A549 (cell line): ENCODE measurements around the gene MRPS34. TPM values are rescaled to one million over a fixed set of nuclear protein-coding genes. Genes with fewer than 3 reads are reported as not detected.

Source experiments
- ATAC-seq, 2 experiments: fragments of 200-7000 bp in 1 of 2; fragments of >200 bp in 1 of 2; cut with Nextera tagmentation in 1 of 2; cut with Tn5 transposase in 1 of 2; 3 replicates each; pipeline versions ENCODE4 v1.8.0 to v1.9.1; 2018 to 2020; ENCODE audit warnings: mild to moderate bottlenecking in 1 of 2, moderate library complexity in 1 of 2
- CTCF ChIA-PET: fragments of 300-600 bp; sonication (Branson Sonifier 250); formaldehyde crosslinking; extraction: SDS; loops from one replicate; lab custom pipeline; 2021; ENCODE audit warnings: antibody characterized with exemption, inconsistent platforms; lab: Yijun Ruan, JAX
- POLR2A ChIA-PET: fragments of 350-600 bp; formaldehyde crosslinking; extraction: SDS; loops from one replicate; lab custom pipeline; 2021; ENCODE audit warnings: antibody characterized with exemption, inconsistent platforms; lab: Yijun Ruan, JAX
- DNase-seq, 2 experiments: peaks; one replicate each; pipeline versions ENCODE4 v3.0.0 to v3.0.0-alpha.2; 2011 to 2016; ENCODE audit warnings: low read depth in 1 of 2, low spot score in 1 of 2
- FAIRE-seq: peaks from 2 replicates; lab custom pipeline; 2011; peaks lifted over from hg19 to GRCh38; lab: Jason Lieb, UNC
- H3K27ac ChIP-seq, 2 experiments: fragments of >200 bp; sonication (Bioruptor Twin); formaldehyde crosslinking; 3 replicates each; pipeline ENCODE4 v1.5.1; 2016 to 2017
- H3K4me1 ChIP-seq: fragments of >200 bp; sonication (Bioruptor Twin); formaldehyde crosslinking; 3 replicates; pipeline ENCODE4 v1.6.1; 2016
- H3K4me2 ChIP-seq: fragments of >200 bp; sonication (Bioruptor Twin); formaldehyde crosslinking; 3 replicates; pipeline ENCODE4 v1.6.1; 2016
- H3K4me3 ChIP-seq: fragments of >200 bp; sonication (Bioruptor Twin); formaldehyde crosslinking; 3 replicates; pipeline ENCODE4 v1.5.1; 2016
- H3K9me3 ChIP-seq: fragments of >200 bp; sonication (Bioruptor Twin); formaldehyde crosslinking; 3 replicates; pipeline ENCODE4 v1.6.1; 2016
- KDM5A ChIP-seq: fragments of 200-600 bp; sonication (generic); IDR thresholded peaks from 2 replicates; pipeline ENCODE4 v1.6.1; 2016; ENCODE audit warnings: antibody characterized with exemption, mild to moderate bottlenecking
- NFE2L2 ChIP-seq: fragments of 150-350 bp; conservative IDR thresholded peaks from 2 replicates; pipeline ENCODE4 v1.6.1; 2014; ENCODE audit warnings: low read length
- RAD21 ChIP-seq, 2 experiments: fragments of >200 bp in 1 of 2; sonication (Bioruptor Twin) in 1 of 2; formaldehyde crosslinking in 1 of 2; IDR thresholded peaks in 1 of 2; conservative IDR thresholded peaks in 1 of 2; 2 replicates in 1 of 2; 3 replicates in 1 of 2; pipeline ENCODE4 v1.6.1; 2012 to 2018; ENCODE audit warnings: inconsistent platforms in 1 of 2
- SMC3 ChIP-seq: fragments of >200 bp; sonication (Bioruptor Twin); formaldehyde crosslinking; IDR thresholded peaks from 3 replicates; pipeline ENCODE4 v1.6.1; 2018; ENCODE audit warnings: inconsistent platforms
- WGBS: methylation state at CpG from one replicate; pipeline ENCODE4 v1.1.6; 2017; ENCODE audit errors: missing lambda C conversion rate; 5-methylcytosine and 5-hydroxymethylcytosine counted together
- polyA plus RNA-seq, 4 experiments: library from polyadenylated mRNA; depleted of rRNA in 3 of 4; stranded (reverse); fragments of >200 nt; fragmentation: RNase III in 1 of 4; extraction: RNeasy Plus Mini Kit Qiagen cat#74134 plus additional on column Dnase treatment in 1 of 4; gene quantifications; 2 replicates in 3 of 4; 3 replicates in 1 of 4; pipeline ENCODE4 v1.2.3, GENCODE V29; 2011 to 2017
- small RNA-seq, 6 experiments: library from RNA; depleted of rRNA; stranded (forward); fragments of <200 nt; gene quantifications; one replicate each; pipeline ENCODE3, GENCODE V24; 2012
- TF ChIP-seq, protein P1 (sequence below): fragments of 250-450 bp; sonication (Bioruptor Pico); IDR thresholded peaks from 2 replicates; pipeline ENCODE4 v1.5.0; 2020; ENCODE audit warnings: low read depth, mild to moderate bottlenecking, moderate library complexity
- TF ChIP-seq, protein P2 (sequence below): fragments of >200 bp; sonication (Bioruptor Twin); formaldehyde crosslinking; IDR thresholded peaks from 3 replicates; pipeline ENCODE4 v1.5.1; 2016

Gene MRPS34
- polyA plus RNA-seq, 2 of the 4 experiments (the other 2 are of a cell fraction): 118 to 220 TPM

DNA sequence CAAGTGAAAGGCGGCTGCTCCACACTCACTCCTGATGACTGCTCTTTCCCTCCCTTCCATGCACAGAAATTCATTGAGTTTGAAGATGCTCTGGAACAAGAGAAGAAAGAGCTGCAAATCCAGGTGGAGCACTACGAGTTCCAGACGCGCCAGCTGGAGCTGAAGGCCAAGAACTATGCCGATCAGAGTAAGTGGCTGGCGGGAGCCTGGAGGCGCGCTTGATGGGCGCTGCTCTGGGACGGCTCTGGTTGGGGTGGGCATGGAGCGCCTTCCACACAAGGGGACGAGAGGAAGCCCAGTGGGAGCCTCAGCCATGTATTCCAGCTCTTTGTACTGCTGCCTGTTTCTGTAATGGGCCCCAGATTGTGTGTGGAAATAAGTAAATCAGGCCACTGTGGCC, 48.4 kb downstream of the MRPS34 start (continued):
- TF ChIP-seq, protein P1, sequence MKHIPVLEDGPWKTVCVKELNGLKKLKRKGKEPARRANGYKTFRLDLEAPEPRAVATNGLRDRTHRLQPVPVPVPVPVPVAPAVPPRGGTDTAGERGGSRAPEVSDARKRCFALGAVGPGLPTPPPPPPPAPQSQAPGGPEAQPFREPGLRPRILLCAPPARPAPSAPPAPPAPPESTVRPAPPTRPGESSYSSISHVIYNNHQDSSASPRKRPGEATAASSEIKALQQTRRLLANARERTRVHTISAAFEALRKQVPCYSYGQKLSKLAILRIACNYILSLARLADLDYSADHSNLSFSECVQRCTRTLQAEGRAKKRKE (CRISPR knock-in tag): no peak
- no peak for TF ChIP-seq KDM5A
- TF ChIP-seq, all 56 proteins: peak for 0

DNA sequence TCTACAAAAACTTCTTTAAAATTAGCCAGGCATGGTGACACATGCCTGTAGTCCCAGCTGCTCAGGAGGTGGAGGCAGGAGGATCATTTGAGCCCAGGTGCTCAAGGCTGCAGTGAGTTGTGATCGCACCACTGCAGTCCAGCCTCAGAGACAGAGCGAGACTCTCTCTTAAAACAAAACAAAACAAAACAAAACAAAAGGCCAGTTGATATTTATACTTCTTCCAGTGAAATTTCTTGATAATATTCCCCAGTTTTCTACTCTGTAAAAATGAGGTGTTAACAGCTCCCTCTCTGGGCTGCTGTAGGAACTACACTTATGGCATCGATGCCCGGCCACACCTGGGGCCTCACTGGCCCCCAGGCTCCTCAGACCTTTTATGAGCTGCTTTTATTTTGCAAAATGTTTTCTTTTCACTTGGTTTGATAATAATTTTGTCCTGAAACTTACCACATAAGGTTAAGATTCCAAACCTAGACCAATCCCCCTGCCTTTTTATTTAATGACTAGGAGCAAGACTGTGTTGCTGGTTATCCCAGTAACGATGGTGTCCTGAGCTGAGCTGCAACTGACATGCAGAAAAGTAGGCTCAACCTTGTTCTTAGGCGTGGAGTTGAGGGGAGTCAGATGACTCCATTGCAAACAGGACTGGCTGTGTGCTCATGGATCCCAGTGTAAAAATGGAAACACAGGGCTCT, 49.3 kb downstream of the MRPS34 start:
- TF ChIP-seq SMC3 (peak; percentile 61), NFE2L2 (no peak), RAD21 (conservative IDR thresholded peaks at IDR 0.05 in 1 of 2, IDR thresholded peaks at IDR 0.05 in 1 of 2) (peak; percentile 53 to 60; a peak in 4 of 5 replicates)
- TF ChIP-seq, protein P2, sequence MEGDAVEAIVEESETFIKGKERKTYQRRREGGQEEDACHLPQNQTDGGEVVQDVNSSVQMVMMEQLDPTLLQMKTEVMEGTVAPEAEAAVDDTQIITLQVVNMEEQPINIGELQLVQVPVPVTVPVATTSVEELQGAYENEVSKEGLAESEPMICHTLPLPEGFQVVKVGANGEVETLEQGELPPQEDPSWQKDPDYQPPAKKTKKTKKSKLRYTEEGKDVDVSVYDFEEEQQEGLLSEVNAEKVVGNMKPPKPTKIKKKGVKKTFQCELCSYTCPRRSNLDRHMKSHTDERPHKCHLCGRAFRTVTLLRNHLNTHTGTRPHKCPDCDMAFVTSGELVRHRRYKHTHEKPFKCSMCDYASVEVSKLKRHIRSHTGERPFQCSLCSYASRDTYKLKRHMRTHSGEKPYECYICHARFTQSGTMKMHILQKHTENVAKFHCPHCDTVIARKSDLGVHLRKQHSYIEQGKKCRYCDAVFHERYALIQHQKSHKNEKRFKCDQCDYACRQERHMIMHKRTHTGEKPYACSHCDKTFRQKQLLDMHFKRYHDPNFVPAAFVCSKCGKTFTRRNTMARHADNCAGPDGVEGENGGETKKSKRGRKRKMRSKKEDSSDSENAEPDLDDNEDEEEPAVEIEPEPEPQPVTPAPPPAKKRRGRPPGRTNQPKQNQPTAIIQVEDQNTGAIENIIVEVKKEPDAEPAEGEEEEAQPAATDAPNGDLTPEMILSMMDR: peak; percentile 77
- TF ChIP-seq, all 56 proteins: peak for 3
- peak in 1 of 2 experiments; percentile 66; a peak in 3 of 6 replicates for ATAC-seq
- CTCF ChIA-PET: interaction anchor here (0.6 to 2.2 kb wide), 21 partner anchors 8 to 262 kb away, joined by 3 to 7 read pairs (median 3); partner anchors contain the start of gene JPT2
- Histone ChIP-seq H3K4me3 (no peak overlapping the region), H3K27ac (peak overlapping the region; percentile 71 to 86), H3K9me3 (no peaks in the 10 kb centered on the region), H3K4me1 (peaks cover 40% of the 10 kb centered on the region), H3K4me2 (peak overlapping the region; percentile 30; the same call in 2 of the 3 replicates)
- 39% methylated on average over 6 of the region's 6 CpGs for WGBS
- POLR2A ChIA-PET: interaction anchor here (1.0 to 1.1 kb wide), 2 partner anchors 22 to 46 kb away, joined by 3 to 5 read pairs; partner anchors contain the start of gene JPT2
- peak; percentile 40 to 41 for DNase-seq
- no peak for FAIRE-seq

Small RNA genes lying within 50 kb of the gene (small RNA-seq; reads per million reads assigned to genes)
- 0 to 5.4 (median 1.3) reads per million in 6 experiments for gene MIR3177

Other genes starting within 250 kb of the MRPS34 start
- gene TMEM204, start 239.5 kb downstream of the MRPS34 start, polyA plus RNA-seq (2011; rRNA removed): not detected in 2 replicates
- not detected in 3 replicates for gene TMEM204, start 239.5 kb downstream of the MRPS34 start, polyA plus RNA-seq (2017; fragmentation: RNase III; extraction: RNeasy Plus Mini Kit Qiagen cat#74134 plus additional on column Dnase treatment)
- gene IFT140, start 161.1 kb downstream of the MRPS34 start, polyA plus RNA-seq (2011; rRNA removed): 6.8 and 6.9 TPM in 2 replicates
- gene IFT140, start 161.1 kb downstream of the MRPS34 start, polyA plus RNA-seq (2017; fragmentation: RNase III; extraction: RNeasy Plus Mini Kit Qiagen cat#74134 plus additional on column Dnase treatment): 11.1 to 14.4 TPM (median 13.7 TPM) in 3 replicates
- 6.5 and 8.6 TPM in 2 replicates for gene CRAMP1, start 160.8 kb downstream of the MRPS34 start, polyA plus RNA-seq (2011; rRNA removed)
- 8.6 to 9.1 TPM (median 9.1 TPM) in 3 replicates for gene CRAMP1, start 160.8 kb downstream of the MRPS34 start, polyA plus RNA-seq (2017; fragmentation: RNase III; extraction: RNeasy Plus Mini Kit Qiagen cat#74134 plus additional on column Dnase treatment)
- gene JPT2, start 94.9 kb downstream of the MRPS34 start, polyA plus RNA-seq (2011; rRNA removed): 91.6 and 97.6 TPM in 2 replicates
- 139 to 156 TPM (median 150 TPM) in 3 replicates for gene JPT2, start 94.9 kb downstream of the MRPS34 start, polyA plus RNA-seq (2017; fragmentation: RNase III; extraction: RNeasy Plus Mini Kit Qiagen cat#74134 plus additional on column Dnase treatment)
- gene MAPK8IP3, start 66.9 kb downstream of the MRPS34 start, polyA plus RNA-seq (2011; rRNA removed): 12.0 and 13.4 TPM in 2 replicates
- gene MAPK8IP3, start 66.9 kb downstream of the MRPS34 start, polyA plus RNA-seq (2017; fragmentation: RNase III; extraction: RNeasy Plus Mini Kit Qiagen cat#74134 plus additional on column Dnase treatment): 48.2 to 55.1 TPM (median 53.3 TPM) in 3 replicates
- 15.2 and 15.7 TPM in 2 replicates for gene NME3, start 1.6 kb downstream of the MRPS34 start, polyA plus RNA-seq (2011; rRNA removed)
- gene NME3, start 1.6 kb downstream of the MRPS34 start, polyA plus RNA-seq (2017; fragmentation: RNase III; extraction: RNeasy Plus Mini Kit Qiagen cat#74134 plus additional on column Dnase treatment): 46.4 to 59.2 TPM (median 49.9 TPM) in 3 replicates
- gene EME2, start 324 bp downstream of the MRPS34 start, polyA plus RNA-seq (2011; rRNA removed): 2.9 and 3.7 TPM in 2 replicates
- gene EME2, start 324 bp downstream of the MRPS34 start, polyA plus RNA-seq (2017; fragmentation: RNase III; extraction: RNeasy Plus Mini Kit Qiagen cat#74134 plus additional on column Dnase treatment): 13.0 to 17.3 TPM (median 16.5 TPM) in 3 replicates
- 9.2 and 10.6 TPM in 2 replicates for gene SPSB3, start 9.4 kb upstream of the MRPS34 start, polyA plus RNA-seq (2011; rRNA removed)
- gene SPSB3, start 9.4 kb upstream of the MRPS34 start, polyA plus RNA-seq (2017; fragmentation: RNase III; extraction: RNeasy Plus Mini Kit Qiagen cat#74134 plus additional on column Dnase treatment): 10.6 to 17.3 TPM (median 14.6 TPM) in 3 replicates
- gene NUBP2, start 9.8 kb upstream of the MRPS34 start, polyA plus RNA-seq (2011; rRNA removed): 21.9 and 24.7 TPM in 2 replicates
- gene NUBP2, start 9.8 kb upstream of the MRPS34 start, polyA plus RNA-seq (2017; fragmentation: RNase III; extraction: RNeasy Plus Mini Kit Qiagen cat#74134 plus additional on column Dnase treatment): 58.9 to 65.3 TPM (median 60.7 TPM) in 3 replicates
- 0.08 TPM in 1 of 2 replicates, not detected in the other for gene IGFALS, start 20.6 kb upstream of the MRPS34 start, polyA plus RNA-seq (2011; rRNA removed)
- 0.05 to 0.08 TPM in 2 of 3 replicates, not detected in the other for gene IGFALS, start 20.6 kb upstream of the MRPS34 start, polyA plus RNA-seq (2017; fragmentation: RNase III; extraction: RNeasy Plus Mini Kit Qiagen cat#74134 plus additional on column Dnase treatment)
- 27.2 and 34.9 TPM in 2 replicates for gene HAGH, start 53.7 kb upstream of the MRPS34 start, polyA plus RNA-seq (2011; rRNA removed)
- gene HAGH, start 53.7 kb upstream of the MRPS34 start, polyA plus RNA-seq (2017; fragmentation: RNase III; extraction: RNeasy Plus Mini Kit Qiagen cat#74134 plus additional on column Dnase treatment): 58.7 to 66.4 TPM (median 59.8 TPM) in 3 replicates
- gene FAHD1, start 54.1 kb upstream of the MRPS34 start, polyA plus RNA-seq (2011; rRNA removed): 30.2 and 30.6 TPM in 2 replicates
- gene FAHD1, start 54.1 kb upstream of the MRPS34 start, polyA plus RNA-seq (2017; fragmentation: RNase III; extraction: RNeasy Plus Mini Kit Qiagen cat#74134 plus additional on column Dnase treatment): 63.2 to 68.4 TPM (median 64.5 TPM) in 3 replicates
- 7.5 and 9.1 TPM in 2 replicates for gene MEIOB, start 99.0 kb upstream of the MRPS34 start, polyA plus RNA-seq (2011; rRNA removed)
- 2.9 to 3.5 TPM (median 2.9 TPM) in 3 replicates for gene MEIOB, start 99.0 kb upstream of the MRPS34 start, polyA plus RNA-seq (2017; fragmentation: RNase III; extraction: RNeasy Plus Mini Kit Qiagen cat#74134 plus additional on column Dnase treatment)
- 1.1 and 1.5 TPM in 2 replicates for gene HS3ST6, start 145.3 kb upstream of the MRPS34 start, polyA plus RNA-seq (2011; rRNA removed)
- 1.4 to 2.6 TPM (median 2.0 TPM) in 3 replicates for gene HS3ST6, start 145.3 kb upstream of the MRPS34 start, polyA plus RNA-seq (2017; fragmentation: RNase III; extraction: RNeasy Plus Mini Kit Qiagen cat#74134 plus additional on column Dnase treatment)
- gene MSRB1, start 170.1 kb upstream of the MRPS34 start, polyA plus RNA-seq (2011; rRNA removed): 27.7 and 34.4 TPM in 2 replicates
- 27.7 to 38.4 TPM (median 37.5 TPM) in 3 replicates for gene MSRB1, start 170.1 kb upstream of the MRPS34 start, polyA plus RNA-seq (2017; fragmentation: RNase III; extraction: RNeasy Plus Mini Kit Qiagen cat#74134 plus additional on column Dnase treatment)
- not detected in 2 replicates for gene RPL3L, start 181.6 kb upstream of the MRPS34 start, polyA plus RNA-seq (2011; rRNA removed)
- 0.20 TPM in 1 of 3 replicates, not detected in the others for gene RPL3L, start 181.6 kb upstream of the MRPS34 start, polyA plus RNA-seq (2017; fragmentation: RNase III; extraction: RNeasy Plus Mini Kit Qiagen cat#74134 plus additional on column Dnase treatment)
- 151 and 198 TPM in 2 replicates for gene NDUFB10, start 186.4 kb upstream of the MRPS34 start, polyA plus RNA-seq (2011; rRNA removed)
- gene NDUFB10, start 186.4 kb upstream of the MRPS34 start, polyA plus RNA-seq (2017; fragmentation: RNase III; extraction: RNeasy Plus Mini Kit Qiagen cat#74134 plus additional on column Dnase treatment): 367 to 410 TPM (median 389 TPM) in 3 replicates
- 2,621 and 3,507 TPM in 2 replicates for gene RPS2, start 191.7 kb upstream of the MRPS34 start, polyA plus RNA-seq (2011; rRNA removed)
- gene RPS2, start 191.7 kb upstream of the MRPS34 start, polyA plus RNA-seq (2017; fragmentation: RNase III; extraction: RNeasy Plus Mini Kit Qiagen cat#74134 plus additional on column Dnase treatment): 3,378 to 3,689 TPM (median 3,626 TPM) in 3 replicates
- not detected in 2 replicates for gene RNF151, start 193.7 kb upstream of the MRPS34 start, polyA plus RNA-seq (2011; rRNA removed)
- gene RNF151, start 193.7 kb upstream of the MRPS34 start, polyA plus RNA-seq (2017; fragmentation: RNase III; extraction: RNeasy Plus Mini Kit Qiagen cat#74134 plus additional on column Dnase treatment): not detected in 3 replicates
- gene TBL3, start 198.9 kb upstream of the MRPS34 start, polyA plus RNA-seq (2011; rRNA removed): 21.9 and 25.9 TPM in 2 replicates
- 41.9 to 45.0 TPM (median 42.8 TPM) in 3 replicates for gene TBL3, start 198.9 kb upstream of the MRPS34 start, polyA plus RNA-seq (2017; fragmentation: RNase III; extraction: RNeasy Plus Mini Kit Qiagen cat#74134 plus additional on column Dnase treatment)
- gene NOXO1, start 208.3 kb upstream of the MRPS34 start, polyA plus RNA-seq (2011; rRNA removed): not detected in 2 replicates
- gene NOXO1, start 208.3 kb upstream of the MRPS34 start, polyA plus RNA-seq (2017; fragmentation: RNase III; extraction: RNeasy Plus Mini Kit Qiagen cat#74134 plus additional on column Dnase treatment): 0.25 to 0.32 TPM (median 0.26 TPM) in 3 replicates
- 11.9 and 12.9 TPM in 2 replicates for gene GFER, start 211.1 kb upstream of the MRPS34 start, polyA plus RNA-seq (2011; rRNA removed)
- gene GFER, start 211.1 kb upstream of the MRPS34 start, polyA plus RNA-seq (2017; fragmentation: RNase III; extraction: RNeasy Plus Mini Kit Qiagen cat#74134 plus additional on column Dnase treatment): 33.9 to 34.9 TPM (median 34.8 TPM) in 3 replicates
- gene SYNGR3, start 216.8 kb upstream of the MRPS34 start, polyA plus RNA-seq (2011; rRNA removed): 4.9 and 5.7 TPM in 2 replicates
- gene SYNGR3, start 216.8 kb upstream of the MRPS34 start, polyA plus RNA-seq (2017; fragmentation: RNase III; extraction: RNeasy Plus Mini Kit Qiagen cat#74134 plus additional on column Dnase treatment): 4.1 to 5.0 TPM (median 4.4 TPM) in 3 replicates
- gene ZNF598, start 236.7 kb upstream of the MRPS34 start, polyA plus RNA-seq (2011; rRNA removed): 15.3 and 17.7 TPM in 2 replicates
- gene ZNF598, start 236.7 kb upstream of the MRPS34 start, polyA plus RNA-seq (2017; fragmentation: RNase III; extraction: RNeasy Plus Mini Kit Qiagen cat#74134 plus additional on column Dnase treatment): 32.7 to 35.0 TPM (median 33.8 TPM) in 3 replicates
- gene NPW, start 246.7 kb upstream of the MRPS34 start, polyA plus RNA-seq (2011; rRNA removed): 0.13 and 0.26 TPM in 2 replicates
- 1.0 to 1.6 TPM (median 1.2 TPM) in 3 replicates for gene NPW, start 246.7 kb upstream of the MRPS34 start, polyA plus RNA-seq (2017; fragmentation: RNase III; extraction: RNeasy Plus Mini Kit Qiagen cat#74134 plus additional on column Dnase treatment)